Lung (tissue), 12 donors: ENCODE measurements around the gene FOLR2. TPM values are rescaled to one million over a fixed set of nuclear protein-coding genes. Genes with fewer than 3 reads are reported as not detected.
"Not testable (repeated sequence)": the region's sequence is repeated elsewhere in the genome, so short reads cannot be mapped to it uniquely, and the experiment has no call there.

Experiments
- ATAC-seq: fragments of 200-7000 bp; cut with Tn5 transposase; one replicate; pipeline ENCODE4 v1.9.1; 2020; ENCODE audit warnings: moderate number of reproducible peaks; ENCODE audit not compliant: insufficient read depth, low FRiP score
- DNase-seq, 3 donors: peaks; one replicate each; pipeline ENCODE4 v3.0.0-alpha.2; 2013 to 2017
- H3K27ac ChIP-seq, 2 donors: one replicate each; pipeline ENCODE4 v1.5.1; 2013; ENCODE audit warnings: mild to moderate bottlenecking in 2 of 2, moderate library complexity in 2 of 2, control low read depth in 1 of 2, inconsistent platforms in 1 of 2, low read depth in 1 of 2, low read length in 1 of 2
- H3K27me3 ChIP-seq, 3 donors: one replicate each; pipeline ENCODE4 v1.5.1; 2013; ENCODE audit warnings: low read length in 2 of 3; ENCODE audit not compliant: control insufficient read depth in 3 of 3, insufficient read depth in 3 of 3
- H3K36me3 ChIP-seq, 4 donors: one replicate each; pipeline ENCODE4 v1.5.1; 2013; ENCODE audit warnings: low read length in 4 of 4, mild to moderate bottlenecking in 1 of 4, moderate library complexity in 1 of 4; ENCODE audit not compliant: control insufficient read depth in 4 of 4, insufficient read depth in 4 of 4
- H3K4me1 ChIP-seq, 5 donors: one replicate each; pipeline ENCODE4 v1.5.1; 2013; ENCODE audit warnings: low read length in 5 of 5, mild to moderate bottlenecking in 2 of 5, moderate library complexity in 1 of 5; ENCODE audit not compliant: control insufficient read depth in 5 of 5, insufficient read depth in 5 of 5
- H3K4me3 ChIP-seq: one replicate; pipeline ENCODE4 v1.5.1; 2013; ENCODE audit warnings: mild to moderate bottlenecking, control low read depth, moderate library complexity
- H3K9ac ChIP-seq, 2 donors: one replicate each; pipeline ENCODE4 v1.5.1; 2013; ENCODE audit warnings: low read length in 2 of 2, control low read depth in 1 of 2; ENCODE audit not compliant: insufficient read depth in 1 of 2
- H3K9me3 ChIP-seq, 4 donors: one replicate each; pipeline ENCODE4 v1.5.1; 2013; ENCODE audit warnings: low read length in 3 of 4, mild to moderate bottlenecking in 1 of 4, moderate library complexity in 1 of 4; ENCODE audit not compliant: control insufficient read depth in 4 of 4, insufficient read depth in 3 of 4
- CTCF ChIP-seq: IDR thresholded peaks from 2 replicates; pipeline ENCODE4 v1.5.1; 2012; ENCODE audit warnings: mild to moderate bottlenecking; ENCODE audit errors: control extremely low read depth, extremely low read depth
- WGBS, 2 donors: extraction: QIAGEN DNeasy Blood & Tissue Kit; methylation state at CpG; one replicate each; pipeline ENCODE4 v1.1.7; 2013; 5-methylcytosine and 5-hydroxymethylcytosine counted together
- polyA plus RNA-seq, 2 donors: library from polyadenylated mRNA; stranded (reverse); fragments of 200-250 nt; gene quantifications; one replicate each; pipeline ENCODE4 v1.2.1, GENCODE V29; 2013
- total RNA-seq, 2 donors: library from RNA; depleted of rRNA in 1 of 2; stranded (reverse); fragments of >200 nt in 1 of 2; gene quantifications; one replicate each; pipeline ENCODE4 v1.2.1, GENCODE V29; 2014 to 2021
- donor health status: control.
- donor health status: control.
- donor health status: Bipolar disorder and iron deficiency.
- donor health status: healthy.
- donor health status: DM: yes; HTN: yes; CAD: no.

Gene FOLR2
- total and polyA plus RNA-seq, 4 donors: 3.2 to 19.7 (median 10.2) TPM

GRCh38 chr11:72260574-72260973, 44.0 kb downstream of the FOLR2 start:
- ATAC-seq (no peak), DNase-seq (no peak)
- Histone ChIP-seq H3K4me1 (no peaks in the 10 kb centered on the region), H3K9ac (no peak overlapping the region), H3K4me3 (no peak overlapping the region), H3K9me3 (no peaks in the 10 kb centered on the region), H3K27me3 (peaks cover 3 to 11% (median 3%) of the 10 kb centered on the region in 3 donors), H3K36me3 (no peaks in the 10 kb centered on the region), H3K27ac (no peak overlapping the region)
- WGBS, 2 donors: 59 to 78% methylated on average over 5 of the region's 5 CpGs
- no peak for TF ChIP-seq CTCF

- peaks cover 3 to 8% (median 3%) of the 10 kb centered on the region in 3 donors for H3K27me3 ChIP-seq
- H3K4me3 ChIP-seq: no peak overlapping the region
- no peak overlapping the region for H3K27ac ChIP-seq
- no peaks in the 10 kb centered on the region for H3K4me1 ChIP-seq
- 45 to 47% methylated on average over 4 of the region's 4 CpGs for WGBS, 2 donors
- no peak for TF ChIP-seq CTCF
- H3K36me3 ChIP-seq: no peaks in the 10 kb centered on the region
- ATAC-seq (no peak), DNase-seq (no peak)
- no peak overlapping the region for H3K9ac ChIP-seq
- no peaks in the 10 kb centered on the region for H3K9me3 ChIP-seq
These were observed 46.8 kb downstream of the FOLR2 start for GRCh38 chr11:72263361-72263760.

GRCh38 chr11:72265951-72266350, 49.4 kb downstream of the FOLR2 start:
- H3K4me1 ChIP-seq: no peaks in the 10 kb centered on the region
- no peak for DNase-seq
- H3K9ac ChIP-seq: no peak overlapping the region
- H3K4me3 ChIP-seq: no peak overlapping the region
- ATAC-seq: no peak
- H3K27me3 ChIP-seq: peaks cover 0 to 2% (median 0%) of the 10 kb centered on the region in 3 donors
- no peak for TF ChIP-seq CTCF
- no peaks in the 10 kb centered on the region for H3K9me3 ChIP-seq
- no peaks in the 10 kb centered on the region for H3K36me3 ChIP-seq
- no peak overlapping the region for H3K27ac ChIP-seq

- H3K9me3 ChIP-seq, H3K9ac ChIP-seq, ATAC-seq, H3K36me3 ChIP-seq, DNase-seq, H3K4me1 ChIP-seq, H3K4me3 ChIP-seq, H3K27ac ChIP-seq, H3K27me3 ChIP-seq: not testable (repeated sequence)
- 63 to 73% methylated on average over 5 of the region's 5 CpGs for WGBS, 2 donors
These were observed 50.4 kb downstream of the FOLR2 start for GRCh38 chr11:72266960-72267359.
